A673 (cell line): ENCODE results near the gene IRX4. TPM values are rescaled to one million over a fixed set of nuclear protein-coding genes. Genes with fewer than 3 reads are reported as not detected.
A peak's percentile ranks its signal among the peaks of the same experiment; 100 is the strongest.

ENCODE experiments used
- BruUV-seq: library from RNA; stranded (reverse); fragments of 400-500 nt; replicated peaks from 2 replicates; lab custom pipeline; 2021; lab: Mats Ljungman, UMichigan
- CTCF ChIA-PET: fragments of 300-600 bp; sonication (Branson Sonifier 250); formaldehyde crosslinking; loops from one replicate; lab custom pipeline; 2022; ENCODE audit warnings: antibody characterized with exemption; lab: Charles Lee
- POLR2A ChIA-PET: fragments of 300-600 bp; sonication (Branson Sonifier 250); formaldehyde crosslinking; loops from one replicate; lab custom pipeline; 2022; ENCODE audit warnings: antibody characterized with exemption; ENCODE audit not compliant: low non-redundant PET; lab: Charles Lee
- DNase-seq: peaks from one replicate; pipeline ENCODE4 v3.0.0-alpha.2; 2015; ENCODE audit warnings: low spot score
- H3K27ac ChIP-seq: fragments of 200-600 bp; sonication (generic); 2 replicates; pipeline ENCODE4 v1.5.1; 2016; ENCODE audit warnings: mixed run types, low read depth, mild to moderate bottlenecking, mixed read lengths, antibody characterized with exemption, low read length; ENCODE audit not compliant: poor library complexity, severe bottlenecking
- H3K27me3 ChIP-seq: fragments of 200-600 bp; sonication (generic); replicated peaks from 2 replicates; pipeline ENCODE4 v1.6.1; 2017; ENCODE audit warnings: mixed run types, low read depth, mild to moderate bottlenecking, mixed read lengths, antibody characterized with exemption, low read length; ENCODE audit not compliant: insufficient read depth, poor library complexity
- H3K36me3 ChIP-seq: fragments of 200-600 bp; sonication (generic); 2 replicates; pipeline ENCODE4 v1.6.1; 2016; ENCODE audit warnings: mixed run types, mild to moderate bottlenecking, mixed read lengths, antibody characterized with exemption, low read length; ENCODE audit not compliant: insufficient read depth, poor library complexity, severe bottlenecking
- H3K4me1 ChIP-seq: fragments of 200-600 bp; sonication (generic); 2 replicates; pipeline ENCODE4 v1.6.1; 2017; ENCODE audit warnings: mixed run types, mild to moderate bottlenecking, mixed read lengths, antibody characterized with exemption, low read length; ENCODE audit not compliant: insufficient read depth, poor library complexity, severe bottlenecking
- H3K4me3 ChIP-seq: fragments of 200-600 bp; sonication (generic); 2 replicates; pipeline ENCODE4 v1.5.1; 2016; ENCODE audit warnings: low read depth, mixed run types, mild to moderate bottlenecking, mixed read lengths, low read length; ENCODE audit not compliant: poor library complexity, severe bottlenecking
- H3K9me3 ChIP-seq: fragments of 200-600 bp; sonication (generic); 2 replicates; pipeline ENCODE4 v1.6.1; 2016; ENCODE audit warnings: mixed run types, low read depth, mild to moderate bottlenecking, mixed read lengths, antibody characterized with exemption, low read length; ENCODE audit not compliant: poor library complexity, severe bottlenecking
- CTCF ChIP-seq: fragments of 300-800, 200-600 bp; sonication (generic); conservative IDR thresholded peaks from 2 replicates; pipeline ENCODE4 v1.5.1; 2017; ENCODE audit warnings: low read depth, mild to moderate bottlenecking, antibody characterized with exemption, low read length, moderate library complexity, mixed read lengths
- EZH2 ChIP-seq: fragments of 200-600 bp; sonication (generic); IDR thresholded peaks from 2 replicates; pipeline ENCODE4 v1.6.1; 2017; ENCODE audit warnings: borderline replicate concordance, low read depth, mild to moderate bottlenecking, mixed read lengths, antibody characterized with exemption, low read length; ENCODE audit not compliant: poor library complexity, severe bottlenecking
- intact Hi-C: fragments of 100-400 bp; cut with micrococcal nuclease; formaldehyde crosslinking; loops from one replicate; pipeline ENCODE4 v1.10.0; 2022; ENCODE audit not compliant: unreplicated experiment
- total RNA-seq: library from RNA; stranded (reverse); gene quantifications from 2 replicates; pipeline ENCODE4 v1.2.3, GENCODE V29; 2021

The IRX4 gene
- total RNA-seq, 1 experiment from 2014 or later, result not detected

GRCh38 chr5:1884678-1885403, 2.1 kb upstream of the IRX4 start:
- H3K4me1 ChIP-seq, result peaks cover 10% of the 10 kb centered on the region
- H3K9me3 ChIP-seq, result no peaks in the 10 kb centered on the region
- ChIA-PET CTCF (no interaction called here), POLR2A (no interaction called here)
- H3K4me3 ChIP-seq, result no peak overlapping the region
- BruUV-seq, result no TSS peak
- peaks cover 97% of the 10 kb centered on the region for H3K27me3 ChIP-seq
- intact Hi-C loops, result no loop called here
- DNase-seq, result no peak
- no peaks in the 10 kb centered on the region for H3K36me3 ChIP-seq
- TF ChIP-seq EZH2 (no peak), CTCF (no peak)
- no peak overlapping the region for H3K27ac ChIP-seq

- no peaks in the 10 kb centered on the region for H3K9me3 ChIP-seq
- intact Hi-C loops, result no loop called here
- H3K36me3 ChIP-seq, result no peaks in the 10 kb centered on the region
- H3K27ac ChIP-seq, result no peak overlapping the region
- no peak overlapping the region for H3K4me3 ChIP-seq
- BruUV-seq, result no TSS peak
- TF ChIP-seq EZH2 (peak; percentile 50), CTCF (no peak)
- H3K4me1 ChIP-seq, result peaks cover 10% of the 10 kb centered on the region
- CTCF ChIA-PET, result interaction anchor here (0.7 kb wide), 1 partner anchor 121 kb away, joined by 3 read pairs; no protein-coding TSS in a partner anchor
- DNase-seq, result no peak
- peaks cover 97% of the 10 kb centered on the region for H3K27me3 ChIP-seq
- POLR2A ChIA-PET, result interaction anchor here (0.5 kb wide), 1 partner anchor 53 kb away, joined by 4 read pairs; no protein-coding TSS in a partner anchor
Observed at GRCh38 chr5:1883925-1884677, 1.4 kb upstream of the IRX4 start.

GRCh38 chr5:1883120-1883924, 597 bp upstream of the IRX4 start:
- CTCF ChIA-PET, result interaction anchor here (0.7 kb wide), 1 partner anchor 120 kb away, joined by 3 read pairs; no protein-coding TSS in a partner anchor
- peak; percentile 35 for DNase-seq
- Histone ChIP-seq H3K4me1 (peaks cover 10% of the 10 kb centered on the region), H3K9me3 (no peaks in the 10 kb centered on the region), H3K27ac (no peak overlapping the region), H3K27me3 (peaks cover 97% of the 10 kb centered on the region), H3K36me3 (no peaks in the 10 kb centered on the region), H3K4me3 (no peak overlapping the region)
- no peak for TF ChIP-seq CTCF
- TF ChIP-seq EZH2, result peak; percentile 96
- no TSS peak for BruUV-seq
- intact Hi-C loops, result no loop called here
- POLR2A ChIA-PET, result interaction anchor here (0.5 kb wide), 1 partner anchor 54 kb away, joined by 4 read pairs; no protein-coding TSS in a partner anchor
